ENCODE data around the gene PLEKHG5. TPM values are rescaled to one million over a fixed set of nuclear protein-coding genes. Genes with fewer than 3 reads are reported as not detected.
A peak's percentile ranks its signal among the peaks of the same experiment; 100 is the strongest.
"Not testable (repeated sequence)": the region's sequence is repeated elsewhere in the genome, so short reads cannot be mapped to it uniquely, and the experiment has no call there.

The PLEKHG5 gene
- total RNA-seq, 1 donor from 2014 or later, result 109 TPM

DNA sequence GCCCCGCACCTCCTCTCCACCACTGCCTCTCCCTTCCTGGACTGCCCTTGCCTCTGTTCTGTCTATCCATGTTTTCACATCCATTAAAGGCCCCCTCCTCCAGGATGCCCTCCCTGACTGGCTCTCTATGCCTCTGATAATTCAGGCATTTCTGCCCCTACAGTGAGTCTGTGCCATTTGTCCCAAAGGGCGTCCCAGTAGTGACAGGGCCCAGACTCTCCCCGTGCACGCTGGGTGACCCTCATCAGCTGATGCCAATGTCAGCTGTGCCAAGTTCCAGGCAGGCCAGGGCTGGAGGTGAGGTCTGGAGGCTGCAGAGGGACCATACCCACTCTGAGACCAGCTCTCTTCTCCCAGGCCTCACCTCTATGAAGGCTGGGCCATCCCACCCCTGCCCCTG, 3.2 kb upstream of the PLEKHG5 start:
- H3K27me3 Mint-ChIP-seq (ENCODE audit: unreplicated experiment), result peaks cover 26% of the 10 kb centered on the region
- H3K27ac Mint-ChIP-seq (ENCODE audit: unreplicated experiment), result no peak overlapping the region
- no peak for DNase-seq (ENCODE audit: low spot score)
- no peak overlapping the region for H3K4me3 Mint-ChIP-seq (ENCODE audit: unreplicated experiment)
- peaks cover 11% of the 10 kb centered on the region for H3K4me1 Mint-ChIP-seq (ENCODE audit: unreplicated experiment)
- TF ChIP-seq, protein P1, sequence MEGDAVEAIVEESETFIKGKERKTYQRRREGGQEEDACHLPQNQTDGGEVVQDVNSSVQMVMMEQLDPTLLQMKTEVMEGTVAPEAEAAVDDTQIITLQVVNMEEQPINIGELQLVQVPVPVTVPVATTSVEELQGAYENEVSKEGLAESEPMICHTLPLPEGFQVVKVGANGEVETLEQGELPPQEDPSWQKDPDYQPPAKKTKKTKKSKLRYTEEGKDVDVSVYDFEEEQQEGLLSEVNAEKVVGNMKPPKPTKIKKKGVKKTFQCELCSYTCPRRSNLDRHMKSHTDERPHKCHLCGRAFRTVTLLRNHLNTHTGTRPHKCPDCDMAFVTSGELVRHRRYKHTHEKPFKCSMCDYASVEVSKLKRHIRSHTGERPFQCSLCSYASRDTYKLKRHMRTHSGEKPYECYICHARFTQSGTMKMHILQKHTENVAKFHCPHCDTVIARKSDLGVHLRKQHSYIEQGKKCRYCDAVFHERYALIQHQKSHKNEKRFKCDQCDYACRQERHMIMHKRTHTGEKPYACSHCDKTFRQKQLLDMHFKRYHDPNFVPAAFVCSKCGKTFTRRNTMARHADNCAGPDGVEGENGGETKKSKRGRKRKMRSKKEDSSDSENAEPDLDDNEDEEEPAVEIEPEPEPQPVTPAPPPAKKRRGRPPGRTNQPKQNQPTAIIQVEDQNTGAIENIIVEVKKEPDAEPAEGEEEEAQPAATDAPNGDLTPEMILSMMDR (IDR thresholded peaks at IDR 0.05; ENCODE audit: unreplicated experiment), result no peak
- no peaks in the 10 kb centered on the region for H3K36me3 Mint-ChIP-seq (ENCODE audit: low read depth, unreplicated experiment)
- no peaks in the 10 kb centered on the region for H3K9me3 Mint-ChIP-seq (ENCODE audit: unreplicated experiment)

DNA sequence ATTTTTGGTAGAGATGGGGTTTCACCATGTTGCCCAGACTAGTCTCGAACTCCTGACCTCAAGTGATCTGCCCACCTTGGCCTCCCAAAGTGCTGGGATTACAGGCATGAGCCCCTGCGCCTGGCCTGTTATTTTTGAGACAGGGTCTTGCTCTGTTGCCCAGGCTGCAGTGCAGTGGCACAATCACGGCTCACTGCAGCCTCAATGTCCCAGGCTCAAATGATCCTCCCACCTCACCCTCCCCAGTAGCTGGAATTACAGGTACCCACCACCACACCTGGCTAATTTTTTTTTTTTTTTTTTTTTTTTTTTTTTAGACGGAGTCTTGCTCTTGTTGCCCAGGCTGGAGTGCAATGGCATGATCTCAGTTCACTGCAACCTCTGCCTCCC, 2.4 kb upstream of the PLEKHG5 start:
- H3K4me1 Mint-ChIP-seq (ENCODE audit: unreplicated experiment), result peaks cover 11% of the 10 kb centered on the region
- H3K36me3 Mint-ChIP-seq (ENCODE audit: low read depth, unreplicated experiment); H3K4me3 Mint-ChIP-seq (ENCODE audit: unreplicated experiment): not testable (repeated sequence)

DNA sequence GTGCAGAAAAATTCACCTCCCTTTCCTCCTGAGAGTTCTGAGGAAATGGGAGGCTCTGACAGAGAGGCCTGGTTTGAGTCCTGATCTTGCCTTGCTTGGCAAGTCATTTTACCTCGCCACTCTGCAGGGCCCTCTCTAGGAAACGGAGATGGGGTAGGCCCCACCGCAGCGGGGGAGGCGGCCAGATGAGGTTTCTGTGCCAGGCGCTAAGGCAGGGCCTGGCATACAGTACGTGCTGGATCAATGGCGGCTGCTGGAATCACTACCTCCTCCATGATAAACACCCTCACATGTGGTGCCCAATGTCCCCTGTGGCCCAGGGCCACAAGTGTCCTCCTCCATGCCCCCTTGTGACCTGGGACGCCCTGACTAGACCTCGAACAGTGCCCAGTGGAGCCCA, 499 bp upstream of the PLEKHG5 start:
- Mint-ChIP-seq H3K27me3 (ENCODE audit: unreplicated experiment) (peaks cover 22% of the 10 kb centered on the region), H3K36me3 (ENCODE audit: low read depth, unreplicated experiment) (peaks cover 4% of the 10 kb centered on the region), H3K4me1 (ENCODE audit: unreplicated experiment) (peaks cover 25% of the 10 kb centered on the region), H3K4me3 (ENCODE audit: unreplicated experiment) (no peak overlapping the region), H3K27ac (ENCODE audit: unreplicated experiment) (peak overlapping the region; percentile 11), H3K9me3 (ENCODE audit: unreplicated experiment) (no peaks in the 10 kb centered on the region)
- TF ChIP-seq, protein P1 (IDR thresholded peaks at IDR 0.05; ENCODE audit: unreplicated experiment), result no peak
- no peak for DNase-seq (ENCODE audit: low spot score)

More for the DNA sequence above, 2.4 kb upstream of the PLEKHG5 start:
- not testable (repeated sequence) for DNase-seq (ENCODE audit: low spot score); H3K27ac Mint-ChIP-seq (ENCODE audit: unreplicated experiment); H3K9me3 Mint-ChIP-seq (ENCODE audit: unreplicated experiment)
- peaks cover 26% of the 10 kb centered on the region for H3K27me3 Mint-ChIP-seq (ENCODE audit: unreplicated experiment)

DNA sequence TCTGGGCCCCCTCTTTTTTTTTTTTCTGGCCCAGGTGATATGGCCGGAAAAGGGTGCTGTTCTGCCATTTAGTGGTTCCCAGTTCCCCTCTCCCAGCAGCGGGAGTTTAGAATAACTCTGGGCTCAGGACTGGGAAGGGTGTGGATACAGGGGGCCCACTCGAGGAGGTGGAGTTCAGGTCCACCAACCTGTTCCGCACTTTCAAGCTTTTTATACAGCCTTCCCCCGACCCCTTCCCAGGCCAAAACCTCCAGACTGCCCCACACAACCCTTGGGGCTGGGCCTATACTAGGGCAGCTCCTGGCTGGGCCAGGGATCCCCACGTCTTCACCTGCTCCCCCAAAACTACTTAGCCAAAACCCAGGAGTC, 402 bp downstream of the PLEKHG5 start:
- peaks cover 19% of the 10 kb centered on the region for H3K27me3 Mint-ChIP-seq (ENCODE audit: unreplicated experiment)
- no peak for DNase-seq (ENCODE audit: low spot score)
- no peaks in the 10 kb centered on the region for H3K9me3 Mint-ChIP-seq (ENCODE audit: unreplicated experiment)
- H3K4me1 Mint-ChIP-seq (ENCODE audit: unreplicated experiment), result peaks cover 33% of the 10 kb centered on the region
- TF ChIP-seq, protein P1 (IDR thresholded peaks at IDR 0.05; ENCODE audit: unreplicated experiment), result no peak
- peak overlapping the region; percentile 11 for H3K27ac Mint-ChIP-seq (ENCODE audit: unreplicated experiment)
- H3K36me3 Mint-ChIP-seq (ENCODE audit: low read depth, unreplicated experiment), result peaks cover 4% of the 10 kb centered on the region
- peak overlapping the region; percentile 85 for H3K4me3 Mint-ChIP-seq (ENCODE audit: unreplicated experiment)

DNA sequence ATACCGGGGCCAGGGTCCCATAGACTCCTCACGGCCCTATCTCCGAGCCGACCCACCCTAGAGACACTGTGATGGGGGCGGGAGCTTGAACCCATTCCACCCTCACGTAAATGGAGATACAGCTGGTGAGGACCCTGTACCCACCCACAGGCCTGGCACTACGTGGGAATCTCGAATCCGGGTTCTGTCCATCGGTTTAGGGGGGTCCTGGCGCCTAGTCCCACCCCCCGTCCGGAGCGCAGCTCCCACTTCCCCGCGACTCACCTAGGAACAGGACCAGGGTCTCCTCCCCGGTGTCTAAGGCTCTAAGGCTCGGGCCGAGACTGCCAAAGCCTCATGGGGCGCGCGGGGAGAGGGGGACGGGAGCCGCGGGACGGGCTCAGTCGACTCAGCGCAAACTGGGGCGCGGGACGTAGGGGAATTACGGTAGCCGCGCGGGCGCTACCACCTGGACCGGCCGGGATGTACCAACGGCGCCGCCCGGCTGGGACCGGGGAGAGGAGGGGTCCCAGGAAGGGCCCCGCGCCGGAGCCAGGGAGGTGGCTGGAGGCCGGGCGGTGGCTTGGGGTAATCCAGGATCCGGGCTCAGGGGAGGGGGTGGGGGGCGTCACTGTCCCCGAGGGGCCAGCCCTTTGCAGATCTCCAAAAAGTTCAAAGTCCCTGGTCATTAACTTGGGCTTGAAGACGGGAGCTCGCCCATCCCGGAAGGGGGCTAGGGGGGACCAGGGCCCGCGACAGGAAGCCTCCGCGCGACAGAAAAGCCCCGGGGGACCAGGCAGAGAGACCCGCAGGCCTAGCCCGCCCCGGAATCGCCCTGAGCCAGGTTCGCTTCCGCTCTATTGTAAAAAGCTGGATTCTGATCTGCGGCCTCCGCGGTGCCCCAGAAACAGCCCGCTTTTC, 1.0 kb downstream of the PLEKHG5 start:
- Mint-ChIP-seq H3K27me3 (ENCODE audit: unreplicated experiment) (peaks cover 19% of the 10 kb centered on the region), H3K36me3 (ENCODE audit: low read depth, unreplicated experiment) (peaks cover 4% of the 10 kb centered on the region), H3K27ac (ENCODE audit: unreplicated experiment) (no peak overlapping the region), H3K4me3 (ENCODE audit: unreplicated experiment) (peak overlapping the region; percentile 37), H3K9me3 (ENCODE audit: unreplicated experiment) (no peaks in the 10 kb centered on the region), H3K4me1 (ENCODE audit: unreplicated experiment) (peaks cover 31% of the 10 kb centered on the region)
- DNase-seq (ENCODE audit: low spot score), result peak; percentile 68
- TF ChIP-seq, protein P1 (IDR thresholded peaks at IDR 0.05; ENCODE audit: unreplicated experiment), result peak; percentile 25
